Suprapubic skin (tissue), 3 donors: Measurements from ENCODE around the gene XG.

ENCODE experiments used
- CTCF ChIP-seq, 2 donors: fragments of 200-600 bp in 1 of 2; fragments of 450-650 bp in 1 of 2; sonication (generic) in 1 of 2; IDR thresholded peaks; one replicate each; pipeline ENCODE4 v1.5.1; 2016 to 2019; ENCODE audit warnings: antibody characterized with exemption in 2 of 2, mild to moderate bottlenecking in 1 of 2, moderate library complexity in 1 of 2
- EP300 ChIP-seq: sonication (generic); formaldehyde crosslinking; IDR thresholded peaks from one replicate; pipeline ENCODE4 v1.6.1; 2017; ENCODE audit warnings: antibody characterized with exemption

GRCh38 chrX:2789569-2789968 is 37.7 kb downstream of the XG start:
- no peak for TF ChIP-seq CTCF (IDR thresholded peaks at IDR 0.05)
- no peak for TF ChIP-seq EP300
